ENCODE measurements around the gene UPK3A.

- TF ChIP-seq, protein P1, sequence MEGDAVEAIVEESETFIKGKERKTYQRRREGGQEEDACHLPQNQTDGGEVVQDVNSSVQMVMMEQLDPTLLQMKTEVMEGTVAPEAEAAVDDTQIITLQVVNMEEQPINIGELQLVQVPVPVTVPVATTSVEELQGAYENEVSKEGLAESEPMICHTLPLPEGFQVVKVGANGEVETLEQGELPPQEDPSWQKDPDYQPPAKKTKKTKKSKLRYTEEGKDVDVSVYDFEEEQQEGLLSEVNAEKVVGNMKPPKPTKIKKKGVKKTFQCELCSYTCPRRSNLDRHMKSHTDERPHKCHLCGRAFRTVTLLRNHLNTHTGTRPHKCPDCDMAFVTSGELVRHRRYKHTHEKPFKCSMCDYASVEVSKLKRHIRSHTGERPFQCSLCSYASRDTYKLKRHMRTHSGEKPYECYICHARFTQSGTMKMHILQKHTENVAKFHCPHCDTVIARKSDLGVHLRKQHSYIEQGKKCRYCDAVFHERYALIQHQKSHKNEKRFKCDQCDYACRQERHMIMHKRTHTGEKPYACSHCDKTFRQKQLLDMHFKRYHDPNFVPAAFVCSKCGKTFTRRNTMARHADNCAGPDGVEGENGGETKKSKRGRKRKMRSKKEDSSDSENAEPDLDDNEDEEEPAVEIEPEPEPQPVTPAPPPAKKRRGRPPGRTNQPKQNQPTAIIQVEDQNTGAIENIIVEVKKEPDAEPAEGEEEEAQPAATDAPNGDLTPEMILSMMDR (IDR thresholded peaks at IDR 0.05): no peak
- TF ChIP-seq POLR2A (IDR thresholded peaks at IDR 0.05): no peak
Observed at GRCh38 chr22:45332001-45332400, 47.3 kb downstream of the UPK3A start.
